ENCODE data around the gene ACTR2. TPM values are rescaled to one million over a fixed set of nuclear protein-coding genes. Genes with fewer than 3 reads are reported as not detected.
"Not testable (repeated sequence)": the region's sequence is repeated elsewhere in the genome, so short reads cannot be mapped to it uniquely, and the experiment has no call there.

ACTR2 gene
- total RNA-seq, 4 donors from 2014 or later, result 85.2 to 115 (median 99.1) TPM

DNA sequence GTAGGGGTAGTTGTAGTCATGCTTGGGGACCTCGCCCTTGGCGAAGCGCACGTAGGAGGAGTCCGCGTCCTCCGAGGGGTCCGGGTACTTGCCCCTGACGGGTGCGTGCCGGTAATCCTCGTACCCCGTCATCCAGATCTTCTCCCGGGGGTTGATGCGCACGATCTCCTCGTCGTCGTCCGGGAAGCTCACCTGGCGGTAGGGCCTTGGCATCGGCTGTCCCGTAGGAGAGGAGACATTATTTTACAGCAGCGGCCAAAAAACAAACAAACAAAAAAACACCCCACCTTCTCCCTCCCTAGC is 86.3 kb downstream of the ACTR2 start:
- intact Hi-C loops (cut with DNase I), result no loop called here
- Histone ChIP-seq H3K4me1 (peaks cover 16 to 28% (median 24%) of the 10 kb centered on the region in 4 donors), H3K27ac (replicated peaks in 1 of 4) (no peak overlapping the region), H3K36me3 (peaks cover 13 to 66% (median 52%) of the 10 kb centered on the region in 4 donors), H3K9me3 (no peaks in the 10 kb centered on the region), H3K27me3 (no peaks in the 10 kb centered on the region), H3K4me3 (no peak overlapping the region)
- no peak for DNase-seq (ENCODE audit: extremely low spot score)
- WGBS, result 97% methylated on average over 24 of the region's 24 CpGs
- TF ChIP-seq, protein P1, sequence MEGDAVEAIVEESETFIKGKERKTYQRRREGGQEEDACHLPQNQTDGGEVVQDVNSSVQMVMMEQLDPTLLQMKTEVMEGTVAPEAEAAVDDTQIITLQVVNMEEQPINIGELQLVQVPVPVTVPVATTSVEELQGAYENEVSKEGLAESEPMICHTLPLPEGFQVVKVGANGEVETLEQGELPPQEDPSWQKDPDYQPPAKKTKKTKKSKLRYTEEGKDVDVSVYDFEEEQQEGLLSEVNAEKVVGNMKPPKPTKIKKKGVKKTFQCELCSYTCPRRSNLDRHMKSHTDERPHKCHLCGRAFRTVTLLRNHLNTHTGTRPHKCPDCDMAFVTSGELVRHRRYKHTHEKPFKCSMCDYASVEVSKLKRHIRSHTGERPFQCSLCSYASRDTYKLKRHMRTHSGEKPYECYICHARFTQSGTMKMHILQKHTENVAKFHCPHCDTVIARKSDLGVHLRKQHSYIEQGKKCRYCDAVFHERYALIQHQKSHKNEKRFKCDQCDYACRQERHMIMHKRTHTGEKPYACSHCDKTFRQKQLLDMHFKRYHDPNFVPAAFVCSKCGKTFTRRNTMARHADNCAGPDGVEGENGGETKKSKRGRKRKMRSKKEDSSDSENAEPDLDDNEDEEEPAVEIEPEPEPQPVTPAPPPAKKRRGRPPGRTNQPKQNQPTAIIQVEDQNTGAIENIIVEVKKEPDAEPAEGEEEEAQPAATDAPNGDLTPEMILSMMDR (IDR thresholded peaks at IDR 0.05), result no peak
- TF ChIP-seq POLR2AphosphoS5 (IDR thresholded peaks at IDR 0.05), result no peak
- TF ChIP-seq EP300 (IDR thresholded peaks at IDR 0.05), result no peak

DNA sequence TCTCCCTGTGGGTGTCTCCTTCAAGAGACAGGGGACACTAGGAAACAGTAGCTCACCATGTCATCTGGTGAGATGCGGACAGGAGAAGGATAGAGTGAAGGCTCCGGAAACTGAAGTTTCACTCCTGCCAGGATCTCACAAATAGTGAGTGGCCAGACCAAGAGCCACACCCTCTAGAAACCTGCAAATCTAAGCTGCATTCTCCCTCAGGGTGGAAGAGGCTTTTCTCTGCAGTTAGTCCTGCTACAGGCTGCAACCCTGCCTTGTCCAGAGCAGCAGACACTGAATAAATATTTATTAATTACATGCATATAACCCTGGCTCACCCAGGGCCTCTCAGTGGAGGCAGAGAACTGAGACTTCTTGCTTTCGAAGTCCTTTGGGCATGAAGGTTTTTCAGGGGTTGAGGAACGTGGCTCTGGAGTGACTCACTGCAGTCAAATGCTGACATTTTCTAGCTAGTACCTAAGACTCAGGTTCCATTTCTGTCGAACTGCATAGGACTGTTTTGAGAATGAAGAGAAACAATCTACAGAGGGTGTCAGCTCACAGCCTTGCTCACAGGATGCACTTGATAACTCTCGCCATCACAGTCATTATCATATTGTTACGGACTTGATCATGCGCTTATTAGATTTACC is 87.3 kb downstream of the ACTR2 start:
- no peak overlapping the region for H3K27ac ChIP-seq (replicated peaks in 1 of 4)

DNA sequence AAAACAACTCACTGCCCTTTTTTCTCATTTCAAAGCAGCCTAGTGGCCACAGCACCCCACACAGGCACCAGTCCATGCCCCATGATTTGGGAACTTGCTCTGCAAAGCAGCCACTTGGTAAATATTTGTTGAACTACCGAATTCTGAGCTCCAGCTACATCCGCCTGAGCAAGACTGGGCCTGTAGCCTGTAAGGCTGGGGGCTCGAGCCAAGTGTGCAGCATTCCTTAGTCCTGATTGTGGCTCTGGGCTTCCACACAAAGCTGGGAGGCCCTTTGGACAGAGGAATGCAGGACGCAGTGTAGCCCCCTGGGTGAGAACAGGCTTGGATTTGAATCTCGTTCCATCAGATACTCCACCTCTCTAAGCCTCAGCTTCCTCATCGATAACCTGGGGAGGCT is 88.4 kb downstream of the ACTR2 start:
- DNase-seq (ENCODE audit: extremely low spot score), result peak; percentile 94
- 70% methylated on average over 6 of the region's 6 CpGs for WGBS
- H3K27ac ChIP-seq (replicated peaks in 1 of 4), result peak overlapping the region; percentile 28 to 65 (median 38)

More for the DNA sequence above, 87.3 kb downstream of the ACTR2 start:
- Histone ChIP-seq H3K4me1 (peaks cover 9 to 19% (median 17%) of the 10 kb centered on the region in 4 donors), H3K27me3 (no peaks in the 10 kb centered on the region), H3K4me3 (no peak overlapping the region), H3K36me3 (peaks cover 13 to 66% (median 52%) of the 10 kb centered on the region in 4 donors), H3K9me3 (no peaks in the 10 kb centered on the region)
- 82% methylated on average over 8 of the region's 8 CpGs for whole genome bisulfite sequencing
- DNase-seq (ENCODE audit: extremely low spot score), result no peak
- TF ChIP-seq POLR2AphosphoS5 (IDR thresholded peaks at IDR 0.05) (no peak), EP300 (IDR thresholded peaks at IDR 0.05) (no peak), POLR2A (IDR thresholded peaks at IDR 0.05; ENCODE audit: low read depth) (no peak)
- TF ChIP-seq, protein P1 (IDR thresholded peaks at IDR 0.05), result no peak
- intact Hi-C loops (cut with DNase I), result no loop called here

DNA sequence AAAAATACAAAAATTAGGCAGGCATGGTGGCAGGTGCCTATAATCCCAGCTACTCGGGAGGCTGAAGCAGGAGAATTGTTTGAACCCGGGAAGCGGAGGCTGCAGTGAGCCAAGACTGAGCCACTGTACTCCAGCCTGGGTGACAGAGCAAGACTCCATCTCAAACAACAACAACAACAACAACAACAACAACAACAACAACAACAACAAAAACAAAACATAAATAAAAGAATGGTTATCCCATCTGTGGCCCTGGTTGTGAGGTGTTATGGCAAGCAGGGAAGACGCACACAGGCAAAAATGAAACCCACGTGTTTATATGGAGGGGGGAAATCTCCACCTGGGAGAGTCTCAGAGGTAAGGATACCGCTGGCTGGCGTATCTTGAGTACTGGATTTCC is 89.7 kb downstream of the ACTR2 start:
- H3K27ac ChIP-seq (replicated peaks in 1 of 4); H3K4me3 ChIP-seq; H3K27me3 ChIP-seq; H3K9me3 ChIP-seq; intact Hi-C loops (cut with DNase I); DNase-seq (ENCODE audit: extremely low spot score): not testable (repeated sequence)
- Histone ChIP-seq H3K4me1 (peaks cover 3 to 17% (median 8%) of the 10 kb centered on the region in 4 donors), H3K36me3 (peaks cover 13 to 50% (median 44%) of the 10 kb centered on the region in 4 donors)
- WGBS, result 95% methylated on average over 7 of the region's 7 CpGs

More for the DNA sequence above, 88.4 kb downstream of the ACTR2 start:
- Histone ChIP-seq H3K36me3 (peaks cover 13 to 60% (median 54%) of the 10 kb centered on the region in 4 donors), H3K4me3 (no peak overlapping the region), H3K4me1 (peaks cover 3 to 16% (median 13%) of the 10 kb centered on the region in 4 donors), H3K9me3 (no peaks in the 10 kb centered on the region), H3K27me3 (no peaks in the 10 kb centered on the region)
- no peak for TF ChIP-seq POLR2AphosphoS5 (IDR thresholded peaks at IDR 0.05)
- intact Hi-C loops (cut with DNase I), result no loop called here

DNA sequence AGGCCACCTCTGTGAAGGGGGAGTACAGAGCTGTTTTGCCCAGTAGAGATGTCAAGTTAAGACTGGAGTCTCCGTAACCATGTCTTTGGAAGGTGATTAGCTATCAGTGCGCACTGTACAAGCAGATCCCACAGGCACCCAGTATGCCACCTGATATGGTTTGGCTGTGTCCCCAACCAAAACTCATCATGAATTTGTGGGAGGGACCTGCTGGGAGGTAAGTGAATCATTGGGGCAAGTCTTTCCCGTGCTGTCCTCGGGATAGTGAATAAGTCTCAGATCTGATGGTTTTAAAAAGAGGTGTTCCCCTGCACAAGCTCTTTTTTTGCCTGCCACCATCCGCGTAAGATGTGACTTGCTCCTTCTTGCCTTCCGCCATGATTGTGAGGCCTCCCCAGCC is 90.2 kb downstream of the ACTR2 start:
- WGBS, result 91% methylated on average over 7 of the region's 7 CpGs
- H3K36me3 ChIP-seq, result peaks cover 13 to 46% (median 40%) of the 10 kb centered on the region in 4 donors
- intact Hi-C loops (cut with DNase I), result no loop called here
- DNase-seq (ENCODE audit: extremely low spot score), result peak; percentile 50
- no peak for TF ChIP-seq POLR2AphosphoS5 (IDR thresholded peaks at IDR 0.05)
- no peak for TF ChIP-seq POLR2A (IDR thresholded peaks at IDR 0.05; ENCODE audit: low read depth)
- TF ChIP-seq, protein P1 (IDR thresholded peaks at IDR 0.05), result no peak
- no peak for TF ChIP-seq EP300 (IDR thresholded peaks at IDR 0.05)
- no peak overlapping the region for H3K4me3 ChIP-seq
- peaks cover 3 to 17% (median 8%) of the 10 kb centered on the region in 4 donors for H3K4me1 ChIP-seq
- H3K27ac ChIP-seq (replicated peaks in 1 of 4), result no peak overlapping the region
- no peaks in the 10 kb centered on the region for H3K9me3 ChIP-seq
- H3K27me3 ChIP-seq, result no peaks in the 10 kb centered on the region
